BLaER1 (cell line): ENCODE results near the gene AGPAT3.

Source experiments
- H3K27ac ChIP-seq: shearing (Covaris generic); formaldehyde crosslinking; 2 replicates; pipeline ENCODE4 v1.8.1; 2022
- H3K27me3 ChIP-seq: shearing (Covaris generic); formaldehyde crosslinking; 2 replicates; pipeline ENCODE4 v1.8.1; 2022
- H3K36me3 ChIP-seq: shearing (Covaris generic); formaldehyde crosslinking; 2 replicates; pipeline ENCODE4 v1.8.1; 2022
- H3K4me1 ChIP-seq: shearing (Covaris generic); formaldehyde crosslinking; 2 replicates; pipeline ENCODE4 v1.8.1; 2022
- H3K4me2 ChIP-seq: shearing (Covaris generic); formaldehyde crosslinking; 2 replicates; pipeline ENCODE4 v1.8.1; 2022
- H3K4me3 ChIP-seq: shearing (Covaris generic); formaldehyde crosslinking; 2 replicates; pipeline ENCODE4 v1.8.1; 2022
- H3K9ac ChIP-seq: shearing (Covaris generic); formaldehyde crosslinking; 2 replicates; pipeline ENCODE4 v1.8.1; 2022
- H3K9me3 ChIP-seq: shearing (Covaris generic); formaldehyde crosslinking; 2 replicates; pipeline ENCODE4 v1.8.1; 2022
- H4K20me1 ChIP-seq: shearing (Covaris generic); formaldehyde crosslinking; 2 replicates; pipeline ENCODE4 v1.8.1; 2022
- Cebpa-rat ChIP-seq: shearing (Covaris generic); IDR thresholded peaks from 2 replicates; pipeline ENCODE4 v1.8.1; 2022

AGPAT3 gene

GRCh38 chr21:43824333-43825241 is 40.4 kb upstream of the AGPAT3 start:
- Histone ChIP-seq H3K9ac (no peak overlapping the region), H3K4me3 (no peak overlapping the region), H4K20me1 (no peaks in the 10 kb centered on the region), H3K4me2 (0 out of 2 replicates have a peak overlapping the region, but pooled peaks have one; percentile 12), H3K9me3 (peaks cover 11% of the 10 kb centered on the region), H3K27me3 (no peaks in the 10 kb centered on the region), H3K27ac (no peak overlapping the region), H3K36me3 (peaks cover 8% of the 10 kb centered on the region; the same call in 1 of the 2 replicates), H3K4me1 (peaks cover 17% of the 10 kb centered on the region; the same call in 1 of the 2 replicates)
- TF ChIP-seq Cebpa-rat, result no peak

- TF ChIP-seq Cebpa-rat, result no peak
- H3K9ac ChIP-seq, result no peak overlapping the region
- H3K9me3 ChIP-seq, result peaks cover 7% of the 10 kb centered on the region
- peaks cover 17% of the 10 kb centered on the region; the same call in 1 of the 2 replicates for H3K4me1 ChIP-seq
- no peak overlapping the region for H3K4me2 ChIP-seq
- no peaks in the 10 kb centered on the region for H3K27me3 ChIP-seq
- H3K27ac ChIP-seq, result no peak overlapping the region
- no peaks in the 10 kb centered on the region for H4K20me1 ChIP-seq
- H3K36me3 ChIP-seq, result peaks cover 3% of the 10 kb centered on the region; the same call in 1 of the 2 replicates
- H3K4me3 ChIP-seq, result no peak overlapping the region
Measured at GRCh38 chr21:43825242-43825935, 39.6 kb upstream of the AGPAT3 start.

DNA sequence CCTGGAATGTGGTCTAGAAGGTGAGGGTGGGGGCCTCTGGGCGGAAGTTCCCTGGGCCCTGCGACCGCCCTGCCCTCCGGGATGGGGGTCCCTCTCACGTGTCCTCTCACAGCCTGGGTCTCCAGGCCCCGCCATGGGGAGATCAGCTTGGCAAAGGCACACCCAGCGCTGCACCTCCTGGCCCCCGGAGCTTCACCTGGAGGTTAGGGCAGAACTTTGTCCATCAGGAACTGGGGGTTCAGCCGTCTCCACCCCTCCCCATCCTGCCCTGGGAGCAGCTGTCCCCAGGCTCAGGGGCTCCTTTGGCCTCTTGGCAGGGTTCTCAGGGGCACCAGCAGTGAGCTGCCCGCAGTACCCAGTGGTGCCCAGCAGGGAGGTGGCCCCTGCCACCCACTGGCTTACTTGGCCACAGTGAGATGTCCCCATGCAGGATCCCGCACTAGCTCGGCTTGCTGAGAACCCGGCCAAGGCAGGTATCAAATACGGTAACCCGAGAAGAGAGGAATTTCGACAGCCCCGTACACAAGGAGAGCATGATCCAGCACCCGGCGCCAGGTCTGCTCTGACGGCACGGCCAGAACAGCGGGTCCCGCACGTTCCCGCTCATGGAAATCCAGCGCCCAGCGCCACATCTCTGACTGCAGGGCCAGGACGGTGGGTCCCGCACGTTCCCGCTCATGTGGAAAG is 38.9 kb upstream of the AGPAT3 start:
- Histone ChIP-seq H3K27me3 (no peaks in the 10 kb centered on the region), H3K27ac (no peak overlapping the region), H3K9ac (no peak overlapping the region), H3K36me3 (no peaks in the 10 kb centered on the region), H3K9me3 (peaks cover 5% of the 10 kb centered on the region; the same call in 1 of the 2 replicates), H3K4me1 (peaks cover 17% of the 10 kb centered on the region; the same call in 1 of the 2 replicates), H3K4me2 (no peak overlapping the region), H3K4me3 (no peak overlapping the region), H4K20me1 (no peaks in the 10 kb centered on the region)
- no peak for TF ChIP-seq Cebpa-rat

DNA sequence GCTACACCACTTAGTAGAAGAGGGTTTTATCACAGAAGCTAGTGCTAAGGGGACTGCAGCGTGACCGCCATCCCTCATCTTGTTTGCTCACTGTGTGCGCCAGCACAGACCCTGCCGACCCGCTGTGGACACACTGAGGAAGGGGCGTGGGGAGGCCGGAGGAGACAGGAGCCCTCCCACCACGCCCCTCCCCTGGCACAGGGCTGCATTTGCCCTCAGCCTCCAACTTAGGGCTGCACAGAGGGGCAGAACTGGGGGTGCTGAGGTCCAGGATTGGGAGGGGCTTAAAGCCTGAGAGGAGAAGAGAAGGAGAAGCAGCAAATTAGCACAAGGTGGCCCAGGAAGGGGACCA is 38.4 kb upstream of the AGPAT3 start:
- no peak overlapping the region for H3K9ac ChIP-seq
- H3K9me3 ChIP-seq, result peaks cover 5% of the 10 kb centered on the region; the same call in 1 of the 2 replicates
- H3K36me3 ChIP-seq, result no peaks in the 10 kb centered on the region
- no peaks in the 10 kb centered on the region for H4K20me1 ChIP-seq
- H3K4me3 ChIP-seq, result no peak overlapping the region
- H3K27me3 ChIP-seq, result no peaks in the 10 kb centered on the region
- H3K27ac ChIP-seq, result no peak overlapping the region
- TF ChIP-seq Cebpa-rat, result no peak
- no peak overlapping the region for H3K4me2 ChIP-seq
- peaks cover 17% of the 10 kb centered on the region; the same call in 1 of the 2 replicates for H3K4me1 ChIP-seq

- Histone ChIP-seq H3K27ac (no peak overlapping the region), H3K27me3 (no peaks in the 10 kb centered on the region), H3K36me3 (no peaks in the 10 kb centered on the region), H4K20me1 (no peaks in the 10 kb centered on the region), H3K9ac (no peak overlapping the region), H3K4me1 (peaks cover 17% of the 10 kb centered on the region; the same call in 1 of the 2 replicates), H3K9me3 (peaks cover 2% of the 10 kb centered on the region; the same call in 1 of the 2 replicates), H3K4me3 (no peak overlapping the region), H3K4me2 (no peak overlapping the region)
- TF ChIP-seq Cebpa-rat, result no peak
Measured at GRCh38 chr21:43827015-43827611, 37.9 kb upstream of the AGPAT3 start.

- Histone ChIP-seq H3K27ac (no peak overlapping the region), H3K9ac (no peak overlapping the region), H3K27me3 (no peaks in the 10 kb centered on the region), H3K4me2 (no peak overlapping the region), H3K4me1 (peaks cover 12% of the 10 kb centered on the region), H4K20me1 (no peaks in the 10 kb centered on the region), H3K36me3 (no peaks in the 10 kb centered on the region), H3K4me3 (no peak overlapping the region), H3K9me3 (peaks cover 10% of the 10 kb centered on the region; the same call in 1 of the 2 replicates)
- TF ChIP-seq Cebpa-rat, result no peak
Measured at GRCh38 chr21:43829161-43829560, 35.9 kb upstream of the AGPAT3 start.

- H3K4me1 ChIP-seq, result peaks cover 12% of the 10 kb centered on the region
- no peak overlapping the region for H3K9ac ChIP-seq
- no peak overlapping the region for H3K27ac ChIP-seq
- no peak for TF ChIP-seq Cebpa-rat
- H3K4me2 ChIP-seq, result no peak overlapping the region
- H3K27me3 ChIP-seq, result no peaks in the 10 kb centered on the region
- H3K4me3 ChIP-seq, result no peak overlapping the region
- no peaks in the 10 kb centered on the region for H4K20me1 ChIP-seq
- H3K9me3 ChIP-seq, result peaks cover 13% of the 10 kb centered on the region; the same call in 1 of the 2 replicates
- no peaks in the 10 kb centered on the region for H3K36me3 ChIP-seq
Measured at GRCh38 chr21:43829575-43830119, 35.4 kb upstream of the AGPAT3 start.

GRCh38 chr21:43832158-43832550 is 32.9 kb upstream of the AGPAT3 start:
- H3K4me3 ChIP-seq, result no peak overlapping the region
- no peak for TF ChIP-seq Cebpa-rat
- peaks cover 13% of the 10 kb centered on the region; the same call in 1 of the 2 replicates for H3K9me3 ChIP-seq
- H3K9ac ChIP-seq, result no peak overlapping the region
- no peaks in the 10 kb centered on the region for H4K20me1 ChIP-seq
- no peaks in the 10 kb centered on the region for H3K27me3 ChIP-seq
- no peak overlapping the region for H3K4me2 ChIP-seq
- H3K27ac ChIP-seq, result no peak overlapping the region
- peaks cover 21% of the 10 kb centered on the region for H3K4me1 ChIP-seq
- H3K36me3 ChIP-seq, result no peaks in the 10 kb centered on the region

GRCh38 chr21:43832648-43833047 is 32.4 kb upstream of the AGPAT3 start:
- no peak overlapping the region for H3K27ac ChIP-seq
- peaks cover 13% of the 10 kb centered on the region; the same call in 1 of the 2 replicates for H3K9me3 ChIP-seq
- H3K4me2 ChIP-seq, result no peak overlapping the region
- no peak overlapping the region for H3K9ac ChIP-seq
- no peaks in the 10 kb centered on the region for H4K20me1 ChIP-seq
- no peaks in the 10 kb centered on the region for H3K27me3 ChIP-seq
- no peaks in the 10 kb centered on the region for H3K36me3 ChIP-seq
- H3K4me3 ChIP-seq, result no peak overlapping the region
- TF ChIP-seq Cebpa-rat, result no peak
- H3K4me1 ChIP-seq, result peaks cover 21% of the 10 kb centered on the region
